ENCODE results near the gene HPSE2.

HPSE2 gene

DNA sequence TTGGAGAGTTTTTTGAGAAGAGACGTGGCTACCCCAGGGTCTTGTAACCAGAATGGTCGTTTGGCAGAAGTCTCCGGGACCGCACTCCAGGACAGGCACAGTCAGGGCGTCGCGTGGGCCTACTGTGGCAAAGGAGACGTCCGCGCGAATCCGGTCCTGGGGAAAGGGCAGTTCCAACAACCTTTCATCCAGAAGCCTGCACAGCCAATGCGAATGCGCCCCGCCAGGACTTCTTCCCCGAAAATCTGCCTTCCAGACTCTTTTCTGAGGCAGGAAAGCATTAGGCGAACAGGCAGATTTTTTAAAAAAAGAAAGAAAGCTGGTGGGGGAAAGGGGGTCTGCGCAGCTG lies 2.0 kb downstream of the HPSE2 start:
- Histone ChIP-seq H3K4me3 (ENCODE audit: low read depth in 1 of 2, low read length in 2 of 2) (peak overlapping the region; percentile 25 to 58), H3K36me3 (ENCODE audit: insufficient read depth, low read length) (no peaks in the 10 kb centered on the region), H3K9ac (ENCODE audit: low read length) (no peak overlapping the region), H3K27me3 (ENCODE audit: control insufficient read depth in 1 of 2, insufficient read depth in 2 of 2, low read length in 2 of 2) (peaks cover 55 to 59% of the 10 kb centered on the region in 2 donors), H3K4me1 (ENCODE audit: insufficient read depth, low read length) (peaks cover 26% of the 10 kb centered on the region), H3K27ac (ENCODE audit: low read depth, low read length) (no peak overlapping the region), H3K9me3 (ENCODE audit: low read length) (no peaks in the 10 kb centered on the region)

DNA sequence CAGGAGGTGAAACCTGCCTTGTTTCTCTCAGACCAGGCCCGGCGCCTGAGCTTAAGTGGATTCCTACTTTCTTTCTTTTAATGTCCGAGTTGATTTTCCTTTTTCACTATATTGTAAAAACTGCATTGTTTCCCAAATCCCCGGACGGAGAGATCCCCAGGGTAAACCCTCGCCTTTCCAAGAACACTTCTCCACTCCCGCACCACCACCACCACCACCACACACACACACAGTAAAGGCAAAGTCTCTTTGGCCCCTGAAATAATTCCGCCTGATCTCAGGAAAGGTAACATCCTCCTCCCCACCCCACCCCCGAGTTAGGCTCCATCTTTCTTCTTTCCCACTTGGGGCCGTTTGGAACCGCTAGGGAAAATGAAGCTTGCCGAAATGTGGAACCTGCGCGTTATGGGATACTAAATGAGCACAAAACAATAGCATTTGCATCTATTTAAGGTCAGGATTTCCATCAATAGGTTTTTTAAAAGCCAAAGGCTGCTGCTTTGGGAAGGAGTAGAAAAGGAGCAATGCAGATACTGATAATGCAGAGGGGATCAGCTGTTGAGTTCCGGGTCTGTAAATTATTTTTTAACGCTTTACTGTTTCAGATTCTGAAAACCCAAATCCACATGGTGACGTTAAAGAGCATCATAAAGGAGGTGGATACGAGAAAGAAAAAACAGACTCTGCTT lies 2.5 kb downstream of the HPSE2 start:
- peaks cover 26% of the 10 kb centered on the region for H3K4me1 ChIP-seq (ENCODE audit: insufficient read depth, low read length)
- no peak overlapping the region for H3K27ac ChIP-seq (ENCODE audit: low read depth, low read length)
- H3K27me3 ChIP-seq (ENCODE audit: control insufficient read depth in 1 of 2, insufficient read depth in 2 of 2, low read length in 2 of 2) = peaks cover 55 to 59% of the 10 kb centered on the region in 2 donors
- no peaks in the 10 kb centered on the region for H3K9me3 ChIP-seq (ENCODE audit: low read length)
- no peaks in the 10 kb centered on the region for H3K36me3 ChIP-seq (ENCODE audit: insufficient read depth, low read length)
- H3K9ac ChIP-seq (ENCODE audit: low read length) = no peak overlapping the region
- peak overlapping the region in 1 of 2 donors; percentile 58 for H3K4me3 ChIP-seq (ENCODE audit: low read depth in 1 of 2, low read length in 2 of 2)

DNA sequence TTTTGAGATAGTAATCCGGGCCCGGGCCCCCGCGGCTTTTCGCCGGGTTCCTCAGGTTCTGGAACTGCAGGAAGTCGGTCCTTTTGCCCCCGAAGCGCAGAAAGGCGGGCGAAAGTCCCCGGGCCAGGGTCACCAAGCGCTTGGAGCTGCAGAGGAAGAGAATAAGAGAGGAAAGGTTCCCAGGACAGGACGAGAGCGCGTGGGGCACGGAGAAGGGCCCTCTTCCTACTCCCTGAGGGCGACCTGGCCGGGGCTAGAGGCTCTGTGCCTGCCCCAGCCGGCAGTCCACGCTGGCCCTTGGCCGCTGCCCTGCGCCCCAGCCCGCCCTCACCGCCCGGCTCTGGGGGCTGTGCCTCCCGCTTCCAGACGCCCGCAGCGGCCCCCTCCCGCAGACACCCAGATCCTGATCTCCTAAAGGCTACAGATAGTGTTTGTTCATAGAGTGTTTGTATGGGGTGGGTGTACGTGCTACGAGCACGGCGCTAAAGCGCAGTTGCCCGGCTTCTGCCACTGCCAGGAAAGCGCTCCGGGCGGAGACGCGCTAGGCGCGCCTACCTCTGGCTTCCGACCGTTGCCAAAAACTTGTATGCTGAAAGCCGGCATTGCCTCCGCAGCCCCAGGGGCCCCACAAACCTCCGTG lies 3.2 kb downstream of the HPSE2 start:
- Histone ChIP-seq H3K4me3 (ENCODE audit: low read depth in 1 of 2, low read length in 2 of 2) (peak overlapping the region in 1 of 2 donors; percentile 31), H3K4me1 (ENCODE audit: insufficient read depth, low read length) (peaks cover 26% of the 10 kb centered on the region), H3K36me3 (ENCODE audit: insufficient read depth, low read length) (no peaks in the 10 kb centered on the region), H3K27me3 (ENCODE audit: control insufficient read depth in 1 of 2, insufficient read depth in 2 of 2, low read length in 2 of 2) (peaks cover 55 to 56% of the 10 kb centered on the region in 2 donors), H3K27ac (ENCODE audit: low read depth, low read length) (no peak overlapping the region), H3K9ac (ENCODE audit: low read length) (no peak overlapping the region), H3K9me3 (ENCODE audit: low read length) (no peaks in the 10 kb centered on the region)

DNA sequence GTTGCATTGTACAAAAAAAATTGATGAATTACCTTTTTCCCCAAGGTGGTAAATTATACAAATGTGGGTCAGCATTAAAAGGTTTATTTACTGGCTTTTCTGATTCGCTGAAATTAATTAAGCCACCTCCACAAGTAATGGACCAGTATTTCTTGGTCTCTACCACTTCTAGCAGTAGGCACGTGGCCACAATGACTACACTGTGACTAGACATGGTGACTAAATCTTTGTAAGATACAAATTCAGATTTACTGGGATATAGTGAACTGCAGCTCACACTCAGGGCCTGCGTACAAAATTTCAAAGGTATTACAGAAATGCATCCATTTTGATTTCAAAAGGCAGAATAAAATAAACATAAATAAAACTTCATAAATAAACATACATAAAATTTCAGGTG lies 10.9 kb downstream of the HPSE2 start:
- no peaks in the 10 kb centered on the region for H3K4me1 ChIP-seq (ENCODE audit: insufficient read depth, low read length)
- H3K4me3 ChIP-seq (ENCODE audit: low read depth in 1 of 2, low read length in 2 of 2) = no peak overlapping the region
- no peaks in the 10 kb centered on the region for H3K9me3 ChIP-seq (ENCODE audit: low read length)
- H3K9ac ChIP-seq (ENCODE audit: low read length) = no peak overlapping the region
- H3K27me3 ChIP-seq (ENCODE audit: control insufficient read depth in 1 of 2, insufficient read depth in 2 of 2, low read length in 2 of 2) = no peaks in the 10 kb centered on the region
- H3K36me3 ChIP-seq (ENCODE audit: insufficient read depth, low read length) = no peaks in the 10 kb centered on the region
- H3K27ac ChIP-seq (ENCODE audit: low read depth, low read length) = no peak overlapping the region

DNA sequence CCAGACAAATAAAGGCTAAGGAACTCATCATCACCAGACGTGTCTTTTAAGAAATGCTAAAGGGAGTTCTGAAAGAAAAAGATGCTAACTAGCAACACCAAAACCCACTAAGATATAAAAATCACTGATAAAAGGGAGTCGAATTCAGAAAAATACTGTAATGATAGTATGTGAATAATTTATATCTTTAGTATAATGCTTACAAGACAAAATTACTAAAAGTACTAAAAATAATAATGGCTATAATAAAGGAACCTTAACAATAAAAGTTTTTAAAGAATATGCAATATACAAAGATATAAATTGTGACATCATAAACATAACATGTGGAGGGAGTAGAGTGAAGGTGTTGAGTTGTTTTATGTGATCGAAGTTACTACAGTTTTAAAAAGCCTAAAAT lies 28.3 kb downstream of the HPSE2 start:
- Histone ChIP-seq H3K27me3 (ENCODE audit: control insufficient read depth in 1 of 2, insufficient read depth in 2 of 2, low read length in 2 of 2) (no peaks in the 10 kb centered on the region), H3K36me3 (ENCODE audit: insufficient read depth, low read length) (no peaks in the 10 kb centered on the region), H3K27ac (ENCODE audit: low read depth, low read length) (no peak overlapping the region), H3K4me1 (ENCODE audit: insufficient read depth, low read length) (no peaks in the 10 kb centered on the region), H3K4me3 (ENCODE audit: low read depth in 1 of 2, low read length in 2 of 2) (no peak overlapping the region), H3K9me3 (ENCODE audit: low read length) (no peaks in the 10 kb centered on the region), H3K9ac (ENCODE audit: low read length) (no peak overlapping the region)

DNA sequence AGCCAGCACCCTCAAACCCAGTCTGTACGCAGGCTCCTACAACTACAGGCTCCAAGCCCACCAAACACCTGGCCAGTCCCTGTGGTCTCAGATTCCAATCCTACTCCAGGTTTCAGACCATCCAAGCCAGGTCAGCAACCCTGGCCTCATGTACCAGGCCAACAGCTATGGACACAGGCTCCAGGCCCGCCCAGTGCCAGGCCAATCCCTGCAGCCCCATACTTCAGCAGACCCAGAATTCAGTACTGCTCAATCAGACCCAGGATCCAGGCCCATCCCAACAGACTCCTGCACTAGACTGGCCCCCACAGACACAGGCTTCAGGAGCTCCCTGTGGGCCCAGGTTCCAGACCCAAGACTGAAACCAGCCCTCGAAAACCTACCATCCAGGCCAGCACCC lies 32.3 kb downstream of the HPSE2 start:
- no peaks in the 10 kb centered on the region for H3K36me3 ChIP-seq (ENCODE audit: insufficient read depth, low read length)
- no peak overlapping the region for H3K9ac ChIP-seq (ENCODE audit: low read length)
- H3K27ac ChIP-seq (ENCODE audit: low read depth, low read length) = no peak overlapping the region
- no peaks in the 10 kb centered on the region for H3K9me3 ChIP-seq (ENCODE audit: low read length)
- no peaks in the 10 kb centered on the region for H3K4me1 ChIP-seq (ENCODE audit: insufficient read depth, low read length)
- H3K4me3 ChIP-seq (ENCODE audit: low read depth in 1 of 2, low read length in 2 of 2) = no peak overlapping the region
- no peaks in the 10 kb centered on the region for H3K27me3 ChIP-seq (ENCODE audit: control insufficient read depth in 1 of 2, insufficient read depth in 2 of 2, low read length in 2 of 2)

DNA sequence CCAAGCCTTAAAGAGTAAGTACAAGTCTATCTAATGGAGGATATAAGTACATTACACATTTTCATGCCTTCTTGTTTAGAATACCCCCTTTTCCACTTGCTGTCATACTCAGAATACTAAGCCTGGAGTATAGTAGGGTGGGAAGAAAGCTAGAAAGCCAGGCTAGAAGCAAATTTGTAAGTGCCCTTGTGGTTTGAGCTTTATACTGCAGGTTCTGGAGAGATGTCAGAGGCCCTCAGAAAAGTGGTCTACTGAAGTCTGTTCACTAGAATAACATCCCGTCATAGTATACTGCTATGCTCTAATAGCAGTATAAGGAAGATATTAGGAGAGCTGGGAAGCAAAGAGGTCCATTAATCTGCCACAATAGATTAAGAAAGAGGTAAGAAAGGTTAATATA lies 62.7 kb downstream of the HPSE2 start:
- Histone ChIP-seq H3K27ac (ENCODE audit: low read depth, low read length) (no peak overlapping the region), H3K27me3 (ENCODE audit: control insufficient read depth in 1 of 2, insufficient read depth in 2 of 2, low read length in 2 of 2) (no peaks in the 10 kb centered on the region), H3K4me3 (ENCODE audit: low read depth in 1 of 2, low read length in 2 of 2) (no peak overlapping the region), H3K9me3 (ENCODE audit: low read length) (no peaks in the 10 kb centered on the region), H3K36me3 (ENCODE audit: insufficient read depth, low read length) (no peaks in the 10 kb centered on the region), H3K4me1 (ENCODE audit: insufficient read depth, low read length) (no peaks in the 10 kb centered on the region), H3K9ac (ENCODE audit: low read length) (no peak overlapping the region)

DNA sequence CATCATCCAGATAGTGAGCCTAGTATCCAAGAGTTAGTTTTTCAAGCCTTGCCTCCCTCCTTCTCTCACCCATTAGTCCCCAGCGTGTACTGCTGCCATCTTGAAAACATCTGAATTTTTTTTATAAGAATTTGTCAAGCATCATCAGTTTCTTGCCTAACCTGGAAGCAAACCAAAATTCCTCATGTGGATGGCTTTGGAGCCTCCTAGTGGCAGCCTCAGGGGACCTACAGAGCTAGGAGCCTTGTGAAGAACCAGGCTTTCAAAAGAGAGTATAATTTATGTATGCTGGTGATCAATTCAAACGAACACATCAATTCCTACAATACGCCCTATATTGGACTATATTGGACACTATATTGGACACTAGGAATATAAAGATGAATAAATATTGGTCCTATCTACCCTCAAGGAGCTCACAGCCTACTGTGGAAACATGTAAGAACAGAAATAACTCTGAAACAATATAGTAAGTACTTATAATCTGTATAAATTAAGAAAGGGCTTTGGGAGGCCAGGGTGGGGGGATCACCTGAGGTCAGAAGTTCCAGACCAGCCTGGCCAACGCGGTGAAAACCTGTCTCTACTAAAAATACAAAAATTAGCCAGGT lies 63.4 kb downstream of the HPSE2 start:
- H3K36me3 ChIP-seq (ENCODE audit: insufficient read depth, low read length) = no peaks in the 10 kb centered on the region
- H3K27ac ChIP-seq (ENCODE audit: low read depth, low read length) = no peak overlapping the region
- H3K9ac ChIP-seq (ENCODE audit: low read length) = no peak overlapping the region
- H3K27me3 ChIP-seq (ENCODE audit: control insufficient read depth in 1 of 2, insufficient read depth in 2 of 2, low read length in 2 of 2) = no peaks in the 10 kb centered on the region
- no peak overlapping the region for H3K4me3 ChIP-seq (ENCODE audit: low read depth in 1 of 2, low read length in 2 of 2)
- no peaks in the 10 kb centered on the region for H3K4me1 ChIP-seq (ENCODE audit: insufficient read depth, low read length)
- no peaks in the 10 kb centered on the region for H3K9me3 ChIP-seq (ENCODE audit: low read length)

DNA sequence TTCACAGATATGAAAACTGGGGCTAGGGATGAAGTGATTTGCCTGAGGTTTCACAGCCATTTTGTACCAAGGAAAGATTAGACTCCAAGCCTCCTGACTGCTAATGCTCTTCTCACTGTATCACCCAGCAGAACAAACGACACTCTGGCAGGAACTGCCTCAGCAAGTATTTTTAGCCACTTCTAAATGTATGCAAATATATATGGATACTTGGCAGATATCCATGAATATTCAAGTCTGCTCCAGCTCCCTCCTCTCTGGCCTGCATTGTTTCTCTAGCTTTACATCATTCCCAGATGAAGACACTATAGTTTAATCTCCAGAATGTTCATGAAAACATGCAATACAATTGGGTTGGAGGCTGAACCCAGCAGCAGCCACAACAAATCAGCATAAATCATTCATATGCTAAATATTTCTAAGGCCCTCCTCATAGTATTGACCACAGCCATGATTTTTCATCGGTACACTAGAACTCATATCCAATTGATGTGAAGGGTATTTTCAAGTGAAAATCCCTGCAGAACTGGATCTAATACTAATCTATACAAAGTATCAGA lies 65.5 kb downstream of the HPSE2 start:
- H3K27ac ChIP-seq (ENCODE audit: low read depth, low read length) = no peak overlapping the region
- no peaks in the 10 kb centered on the region for H3K36me3 ChIP-seq (ENCODE audit: insufficient read depth, low read length)
- no peak overlapping the region for H3K9ac ChIP-seq (ENCODE audit: low read length)
- no peaks in the 10 kb centered on the region for H3K4me1 ChIP-seq (ENCODE audit: insufficient read depth, low read length)
- no peaks in the 10 kb centered on the region for H3K27me3 ChIP-seq (ENCODE audit: control insufficient read depth in 1 of 2, insufficient read depth in 2 of 2, low read length in 2 of 2)
- H3K4me3 ChIP-seq (ENCODE audit: low read depth in 1 of 2, low read length in 2 of 2) = no peak overlapping the region
- H3K9me3 ChIP-seq (ENCODE audit: low read length) = no peaks in the 10 kb centered on the region

DNA sequence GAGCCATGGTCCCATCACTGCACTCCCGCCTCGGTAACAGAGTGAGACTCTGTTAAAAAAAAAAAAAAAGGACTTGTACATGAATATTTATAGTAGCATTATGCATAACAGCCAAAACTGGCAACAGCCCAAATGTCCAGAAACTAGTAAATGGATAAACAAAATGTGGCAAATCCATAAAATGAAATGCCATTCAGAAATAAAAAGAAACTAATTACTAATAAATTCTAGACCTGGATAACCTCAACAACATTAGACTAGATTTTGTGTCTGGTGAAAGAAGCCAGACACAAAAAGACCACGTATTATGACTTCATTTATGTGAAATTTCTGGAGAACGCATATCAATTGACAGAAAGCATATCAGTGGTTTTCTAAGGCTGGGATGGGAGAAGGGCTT lies 74.5 kb downstream of the HPSE2 start:
- H3K9ac ChIP-seq (ENCODE audit: low read length) = no peak overlapping the region
- no peak overlapping the region for H3K4me3 ChIP-seq (ENCODE audit: low read depth in 1 of 2, low read length in 2 of 2)
- peaks cover 12% of the 10 kb centered on the region for H3K4me1 ChIP-seq (ENCODE audit: insufficient read depth, low read length)
- H3K27ac ChIP-seq (ENCODE audit: low read depth, low read length) = no peak overlapping the region
- no peaks in the 10 kb centered on the region for H3K27me3 ChIP-seq (ENCODE audit: control insufficient read depth in 1 of 2, insufficient read depth in 2 of 2, low read length in 2 of 2)
- H3K36me3 ChIP-seq (ENCODE audit: insufficient read depth, low read length) = no peaks in the 10 kb centered on the region
- H3K9me3 ChIP-seq (ENCODE audit: low read length) = no peaks in the 10 kb centered on the region

DNA sequence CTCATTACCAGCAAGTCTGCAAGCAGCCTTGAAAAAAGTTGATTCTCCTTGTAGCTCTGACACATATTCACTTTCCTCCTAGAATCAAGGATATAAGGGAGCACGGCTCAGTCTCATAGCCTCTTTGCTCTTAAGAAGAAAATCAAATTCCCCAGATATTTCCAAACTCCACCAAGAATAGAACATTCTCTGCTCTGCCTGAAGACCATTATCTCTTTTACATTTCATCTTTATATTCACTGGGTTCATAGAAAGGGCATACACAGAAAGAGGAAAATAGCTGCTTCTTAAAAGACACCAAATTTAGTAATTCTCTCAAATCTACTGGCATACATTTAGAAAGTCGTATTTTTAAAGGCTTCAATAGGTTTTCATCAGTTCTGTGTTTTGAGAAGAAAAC lies 92.0 kb downstream of the HPSE2 start:
- Histone ChIP-seq H3K9ac (ENCODE audit: low read length) (no peak overlapping the region), H3K27ac (ENCODE audit: low read depth, low read length) (no peak overlapping the region), H3K36me3 (ENCODE audit: insufficient read depth, low read length) (no peaks in the 10 kb centered on the region), H3K9me3 (ENCODE audit: low read length) (no peaks in the 10 kb centered on the region), H3K27me3 (ENCODE audit: control insufficient read depth in 1 of 2, insufficient read depth in 2 of 2, low read length in 2 of 2) (no peaks in the 10 kb centered on the region), H3K4me3 (ENCODE audit: low read depth in 1 of 2, low read length in 2 of 2) (no peak overlapping the region), H3K4me1 (ENCODE audit: insufficient read depth, low read length) (peaks cover 19% of the 10 kb centered on the region)

Data from muscle layer of colon (tissue), 2 donors.